SU-DHL-6 (cell line): ENCODE data around the gene SPDYE4.

Experiments
- H2AFZ ChIP-seq: fragments of 200-600 bp; sonication (generic); 2 replicates; pipeline ENCODE4 v1.6.1; 2014; ENCODE audit warnings: low read depth, mild to moderate bottlenecking, moderate library complexity, mixed read lengths, antibody characterized with exemption, low read length; ENCODE audit not compliant: severe bottlenecking
- H3F3A ChIP-seq: fragments of 200-600 bp; shearing (Covaris generic); 2 replicates; pipeline ENCODE4 v1.6.0; 2016; ENCODE audit warnings: antibody characterized with exemption, mild to moderate bottlenecking; ENCODE audit not compliant: insufficient read depth
- H3K27ac ChIP-seq: fragments of 200-600 bp; sonication (generic); 2 replicates; pipeline ENCODE4 v1.5.1; 2016; ENCODE audit warnings: low read depth, mild to moderate bottlenecking, low read length, moderate library complexity, mixed read lengths
- H3K27me3 ChIP-seq: fragments of 200-600 bp; sonication (generic), shearing (Covaris generic); 2 replicates; pipeline ENCODE4 v1.6.0; 2014; ENCODE audit warnings: mild to moderate bottlenecking, low read length
- H3K36me3 ChIP-seq: fragments of 200-600 bp; sonication (generic); 2 replicates; pipeline ENCODE4 v1.6.1; 2014; ENCODE audit warnings: mild to moderate bottlenecking, low read length, mixed read lengths
- H3K4me2 ChIP-seq: fragments of 300-600, 200-600 bp; shearing (Covaris generic), sonication (generic); 2 replicates; pipeline ENCODE4 v1.6.0; 2014; ENCODE audit warnings: low read length, low read depth, mild to moderate bottlenecking; ENCODE audit not compliant: poor library complexity, severe bottlenecking
- H3K4me3 ChIP-seq: fragments of 200-600 bp; sonication (generic); 2 replicates; pipeline ENCODE4 v1.5.1; 2014; ENCODE audit warnings: antibody characterized with exemption, low read length, mild to moderate bottlenecking, mixed read lengths; ENCODE audit not compliant: insufficient read depth, poor library complexity, severe bottlenecking
- H3K79me2 ChIP-seq: fragments of 200-600 bp; sonication (generic); 2 replicates; pipeline ENCODE4 v1.6.1; 2014; ENCODE audit warnings: mild to moderate bottlenecking, low read length, moderate library complexity; ENCODE audit not compliant: insufficient read depth
- H3K9ac ChIP-seq: fragments of 200-600 bp; sonication (generic); 2 replicates; pipeline ENCODE4 v1.7.0; 2014; ENCODE audit warnings: mild to moderate bottlenecking, low read length
- H3K9me2 ChIP-seq: fragments of 200-600 bp; sonication (generic); replicated peaks from 2 replicates; pipeline ENCODE4 v1.6.1; 2014; ENCODE audit warnings: low read length; ENCODE audit not compliant: insufficient read depth
- H3K9me3 ChIP-seq: fragments of 200-600 bp; sonication (generic); 2 replicates; pipeline ENCODE4 v1.6.1; 2014; ENCODE audit warnings: low read length, mixed read lengths; ENCODE audit not compliant: insufficient read depth
- H4K20me1 ChIP-seq: fragments of 200-600 bp; sonication (generic); 2 replicates; pipeline ENCODE4 v1.6.1; 2014; ENCODE audit warnings: low read depth, mild to moderate bottlenecking, antibody characterized with exemption, low read length, moderate library complexity, mixed read lengths
- CTCF ChIP-seq: fragments of 200-600 bp; sonication (generic); IDR thresholded peaks from one replicate; pipeline ENCODE4 v1.5.1; 2017; ENCODE audit warnings: antibody characterized with exemption, mild to moderate bottlenecking, low read length, moderate library complexity; ENCODE audit not compliant: insufficient read depth, poor library complexity, severe bottlenecking
- EZH2phosphoT487 ChIP-seq: fragments of 200-600 bp; sonication (generic), shearing (Covaris generic); conservative IDR thresholded peaks from 2 replicates; pipeline ENCODE4 v1.6.1; 2018; ENCODE audit warnings: mild to moderate bottlenecking, antibody characterized with exemption, low read length, moderate library complexity, mixed read lengths

Gene SPDYE4

GRCh38 chr17:8703001-8703400 is 55.3 kb downstream of the SPDYE4 start:
- Histone ChIP-seq H3F3A (no peaks in the 10 kb centered on the region), H3K4me2 (no peak overlapping the region), H3K27me3 (no peaks in the 10 kb centered on the region), H3K27ac (no peak overlapping the region), H3K79me2 (no peaks in the 10 kb centered on the region), H3K9me3 (no peaks in the 10 kb centered on the region), H2AFZ (no peak overlapping the region), H3K4me3 (no peak overlapping the region), H3K9me2 (no peaks in the 10 kb centered on the region), H4K20me1 (no peaks in the 10 kb centered on the region), H3K9ac (no peak overlapping the region), H3K36me3 (no peaks in the 10 kb centered on the region)
- no peak for TF ChIP-seq CTCF
- no peak for TF ChIP-seq EZH2phosphoT487

GRCh38 chr17:8701754-8702153 is 56.6 kb downstream of the SPDYE4 start:
- no peak overlapping the region for H3K9ac ChIP-seq
- no peaks in the 10 kb centered on the region for H3K9me2 ChIP-seq
- H2AFZ ChIP-seq: no peak overlapping the region
- TF ChIP-seq EZH2phosphoT487 (no peak), CTCF (no peak)
- H3K27ac ChIP-seq: no peak overlapping the region
- H3K9me3 ChIP-seq: no peaks in the 10 kb centered on the region
- no peak overlapping the region for H3K4me2 ChIP-seq
- H4K20me1 ChIP-seq: no peaks in the 10 kb centered on the region
- H3K79me2 ChIP-seq: no peaks in the 10 kb centered on the region
- no peak overlapping the region for H3K4me3 ChIP-seq
- no peaks in the 10 kb centered on the region for H3F3A ChIP-seq
- no peaks in the 10 kb centered on the region for H3K36me3 ChIP-seq
- no peaks in the 10 kb centered on the region for H3K27me3 ChIP-seq

- H3K9ac ChIP-seq: no peak overlapping the region
- H4K20me1 ChIP-seq: no peaks in the 10 kb centered on the region
- no peaks in the 10 kb centered on the region for H3F3A ChIP-seq
- H2AFZ ChIP-seq: no peak overlapping the region
- no peak overlapping the region for H3K4me2 ChIP-seq
- no peak for TF ChIP-seq EZH2phosphoT487
- TF ChIP-seq CTCF: no peak
- H3K36me3 ChIP-seq: no peaks in the 10 kb centered on the region
- no peaks in the 10 kb centered on the region for H3K27me3 ChIP-seq
- H3K27ac ChIP-seq: no peak overlapping the region
- no peaks in the 10 kb centered on the region for H3K9me3 ChIP-seq
- no peaks in the 10 kb centered on the region for H3K9me2 ChIP-seq
- H3K4me3 ChIP-seq: no peak overlapping the region
- no peaks in the 10 kb centered on the region for H3K79me2 ChIP-seq
Observed at GRCh38 chr17:8701221-8701620, 57.1 kb downstream of the SPDYE4 start.
